Vagina (tissue), 2 donors: ENCODE results near the gene PDCD1LG2.

Source experiments
- CTCF ChIP-seq, 3 experiments: fragments of 450-650 bp in 2 of 3; fragments of 200-600 bp in 1 of 3; sonication (generic) in 1 of 3; IDR thresholded peaks; one replicate each; pipeline ENCODE4 v1.5.1; 2017 to 2019; ENCODE audit warnings: antibody characterized with exemption in 3 of 3, mild to moderate bottlenecking in 2 of 3, moderate library complexity in 2 of 3
- POLR2AphosphoS5 ChIP-seq, 2 donors: sonication (generic); formaldehyde crosslinking; IDR thresholded peaks; one replicate each; pipeline ENCODE4 v1.9.0; 2017; ENCODE audit warnings: antibody characterized with exemption in 2 of 2, mild to moderate bottlenecking in 2 of 2, low read depth in 1 of 2; ENCODE audit not compliant: insufficient read depth in 1 of 2

- TF ChIP-seq CTCF (IDR thresholded peaks at IDR 0.05) = no peak
- TF ChIP-seq POLR2AphosphoS5 (IDR thresholded peaks at IDR 0.05; ENCODE audit: insufficient read depth in 1 of 2, low read depth in 1 of 2) = no peak
Measured at GRCh38 chr9:5511935-5512580, 1.7 kb downstream of the PDCD1LG2 start.
